NCI-H1092 treated with DMSO at 0.1 percent for 48 hours (cell line): ENCODE results near the gene VPS11.
"Not testable (repeated sequence)": the region's sequence is repeated elsewhere in the genome, so short reads cannot be mapped to it uniquely, and the experiment has no call there.

ENCODE experiments used
- DNase-seq: peaks from one replicate; lab custom pipeline; 2025; lab: John Stamatoyannopoulos, UW

The VPS11 gene

GRCh38 chr11:119038884-119039283 is 28.7 kb upstream of the VPS11 start:
- no peak for DNase-seq

GRCh38 chr11:119039471-119039870 is 28.1 kb upstream of the VPS11 start:
- not testable (repeated sequence) for DNase-seq

- no peak for DNase-seq
These were observed 25.6 kb upstream of the VPS11 start for GRCh38 chr11:119041821-119042514.

- DNase-seq = no peak
These were observed 24.7 kb upstream of the VPS11 start for GRCh38 chr11:119042927-119043326.

- no peak for DNase-seq
These were observed 22.9 kb upstream of the VPS11 start for GRCh38 chr11:119044708-119045107.

GRCh38 chr11:119046489-119046888 is 21.1 kb upstream of the VPS11 start:
- DNase-seq = no peak

- DNase-seq = no peak
These were observed 20.4 kb upstream of the VPS11 start for GRCh38 chr11:119047205-119047604.

- DNase-seq = no peak
These were observed 19.0 kb upstream of the VPS11 start for GRCh38 chr11:119048644-119049043.

- no peak for DNase-seq
These were observed 18.5 kb upstream of the VPS11 start for GRCh38 chr11:119049081-119049480.

- DNase-seq = no peak
These were observed 16.0 kb upstream of the VPS11 start for GRCh38 chr11:119051440-119052162.

- no peak for DNase-seq
These were observed 15.3 kb upstream of the VPS11 start for GRCh38 chr11:119052163-119052814.

- no peak for DNase-seq
These were observed 13.2 kb upstream of the VPS11 start for GRCh38 chr11:119054418-119054817.

- DNase-seq = no peak
These were observed 11.7 kb upstream of the VPS11 start for GRCh38 chr11:119055901-119056300.

- peak; percentile 21 for DNase-seq
These were observed 11.1 kb upstream of the VPS11 start for GRCh38 chr11:119056421-119056999.

GRCh38 chr11:119057000-119057769 is 10.4 kb upstream of the VPS11 start, which contains the start of gene HYOU1:
Gene HYOU1 (minus strand): TSS chr11:119057205. CDS start chr11:119056160, 1,045 bp downstream.
- DNase-seq = peak; percentile 97

- DNase-seq = not testable (repeated sequence)
These were observed 8.5 kb upstream of the VPS11 start for GRCh38 chr11:119059128-119059527.

- DNase-seq = no peak
These were observed 6.4 kb upstream of the VPS11 start for GRCh38 chr11:119061256-119061655.

GRCh38 chr11:119062779-119063178 is 4.8 kb upstream of the VPS11 start:
- DNase-seq = no peak

GRCh38 chr11:119065369-119065768 is 2.2 kb upstream of the VPS11 start:
- DNase-seq = no peak

- no peak for DNase-seq
These were observed 10.2 kb downstream of the VPS11 start for GRCh38 chr11:119077839-119078238.

GRCh38 chr11:119078675-119079420 is 11.2 kb downstream of the VPS11 start:
- DNase-seq = no peak
